ENCODE measurements around the gene KCNQ1. TPM values are rescaled to one million over a fixed set of nuclear protein-coding genes. Genes with fewer than 3 reads are reported as not detected.

Gene KCNQ1
- total and polyA plus RNA-seq, 2 of the 13 experiments (the other 11 are each of a cell fraction or from before 2014, with no cell fraction given): 0.02 to 0.08 TPM

DNA sequence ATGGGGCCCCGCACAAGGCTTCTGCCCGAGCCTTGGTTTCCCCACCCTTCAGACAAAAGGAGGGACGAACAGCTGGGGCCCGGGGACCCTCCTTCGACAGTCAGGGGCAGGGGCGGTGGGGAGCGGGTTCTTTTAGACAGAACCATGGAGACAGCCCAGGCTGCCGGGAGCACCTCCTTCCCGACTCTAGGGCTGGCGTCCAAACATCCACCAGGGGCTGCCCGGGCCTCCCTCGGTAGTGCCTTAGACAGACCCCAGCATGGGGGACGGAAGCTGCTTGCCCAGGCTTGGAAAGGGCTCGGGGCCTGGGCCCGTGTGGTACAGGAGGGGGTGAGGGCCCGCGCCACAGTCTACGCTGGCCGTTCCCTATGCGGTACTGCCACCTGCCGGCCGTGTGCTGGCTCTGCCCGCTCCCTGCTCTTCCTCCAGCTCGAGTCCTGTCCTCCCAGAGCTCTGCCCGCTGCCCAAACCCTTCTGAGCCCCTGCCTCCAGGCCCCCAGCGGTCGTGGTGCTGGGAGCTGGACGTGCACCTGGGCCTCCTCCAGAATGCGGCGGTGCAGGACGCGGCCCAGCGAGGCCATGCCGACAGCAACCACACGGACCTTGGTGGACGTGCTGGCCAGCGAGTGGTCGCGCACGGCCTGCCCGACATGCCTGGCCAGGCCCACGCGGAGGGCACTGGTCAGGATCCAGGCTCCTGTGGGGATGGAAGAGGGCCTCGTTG is 24.1 kb upstream of the KCNQ1 start (continued):
- TF ChIP-seq, protein P1, sequence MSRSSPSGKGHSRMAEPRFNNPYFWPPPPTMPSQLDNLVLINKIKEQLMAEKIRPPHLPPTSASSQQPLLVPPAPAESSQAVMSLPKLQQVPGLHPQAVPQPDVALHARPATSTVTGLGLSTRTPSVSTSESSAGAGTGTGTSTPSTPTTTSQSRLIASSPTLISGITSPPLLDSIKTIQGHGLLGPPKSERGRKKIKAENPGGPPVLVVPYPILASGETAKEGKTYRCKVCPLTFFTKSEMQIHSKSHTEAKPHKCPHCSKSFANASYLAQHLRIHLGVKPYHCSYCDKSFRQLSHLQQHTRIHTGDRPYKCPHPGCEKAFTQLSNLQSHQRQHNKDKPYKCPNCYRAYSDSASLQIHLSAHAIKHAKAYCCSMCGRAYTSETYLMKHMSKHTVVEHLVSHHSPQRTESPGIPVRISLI (CRISPR knock-in tag; IDR thresholded peaks at IDR 0.05; ENCODE audit: borderline replicate concordance): no peak
- TF ChIP-seq, protein P2, sequence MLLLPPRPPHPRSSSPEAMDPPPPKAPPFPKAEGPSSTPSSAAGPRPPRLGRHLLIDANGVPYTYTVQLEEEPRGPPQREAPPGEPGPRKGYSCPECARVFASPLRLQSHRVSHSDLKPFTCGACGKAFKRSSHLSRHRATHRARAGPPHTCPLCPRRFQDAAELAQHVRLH (CRISPR knock-in tag; IDR thresholded peaks at IDR 0.05; ENCODE audit: borderline replicate concordance, low read depth): no peak
- TF ChIP-seq ZC3H13 (CRISPR knock-in tag; IDR thresholded peaks at IDR 0.05) (no peak), ZSCAN12 (CRISPR knock-in tag; IDR thresholded peaks at IDR 0.05) (no peak), ZFP37 (CRISPR knock-in tag; IDR thresholded peaks at IDR 0.05; ENCODE audit: borderline replicate concordance) (no peak), SP4 (CRISPR knock-in tag; IDR thresholded peaks at IDR 0.05) (no peak), ZMAT3 (CRISPR knock-in tag; conservative IDR thresholded peaks at IDR 0.05) (peak; percentile 56; the same call in 1 of the 2 replicates), ZNF563 (CRISPR knock-in tag; IDR thresholded peaks at IDR 0.05) (no peak), ZNF136 (CRISPR knock-in tag; IDR thresholded peaks at IDR 0.05; ENCODE audit: low read depth) (no peak), GTF3A (CRISPR knock-in tag; conservative IDR thresholded peaks at IDR 0.05) (no peak), REXO4 (CRISPR knock-in tag; IDR thresholded peaks at IDR 0.05; ENCODE audit: borderline replicate concordance) (no peak), ATAD3A (CRISPR knock-in tag; IDR thresholded peaks at IDR 0.05) (no peak), RARG (CRISPR knock-in tag; IDR thresholded peaks at IDR 0.05; ENCODE audit: low read depth) (no peak)
- TF ChIP-seq, protein P3, sequence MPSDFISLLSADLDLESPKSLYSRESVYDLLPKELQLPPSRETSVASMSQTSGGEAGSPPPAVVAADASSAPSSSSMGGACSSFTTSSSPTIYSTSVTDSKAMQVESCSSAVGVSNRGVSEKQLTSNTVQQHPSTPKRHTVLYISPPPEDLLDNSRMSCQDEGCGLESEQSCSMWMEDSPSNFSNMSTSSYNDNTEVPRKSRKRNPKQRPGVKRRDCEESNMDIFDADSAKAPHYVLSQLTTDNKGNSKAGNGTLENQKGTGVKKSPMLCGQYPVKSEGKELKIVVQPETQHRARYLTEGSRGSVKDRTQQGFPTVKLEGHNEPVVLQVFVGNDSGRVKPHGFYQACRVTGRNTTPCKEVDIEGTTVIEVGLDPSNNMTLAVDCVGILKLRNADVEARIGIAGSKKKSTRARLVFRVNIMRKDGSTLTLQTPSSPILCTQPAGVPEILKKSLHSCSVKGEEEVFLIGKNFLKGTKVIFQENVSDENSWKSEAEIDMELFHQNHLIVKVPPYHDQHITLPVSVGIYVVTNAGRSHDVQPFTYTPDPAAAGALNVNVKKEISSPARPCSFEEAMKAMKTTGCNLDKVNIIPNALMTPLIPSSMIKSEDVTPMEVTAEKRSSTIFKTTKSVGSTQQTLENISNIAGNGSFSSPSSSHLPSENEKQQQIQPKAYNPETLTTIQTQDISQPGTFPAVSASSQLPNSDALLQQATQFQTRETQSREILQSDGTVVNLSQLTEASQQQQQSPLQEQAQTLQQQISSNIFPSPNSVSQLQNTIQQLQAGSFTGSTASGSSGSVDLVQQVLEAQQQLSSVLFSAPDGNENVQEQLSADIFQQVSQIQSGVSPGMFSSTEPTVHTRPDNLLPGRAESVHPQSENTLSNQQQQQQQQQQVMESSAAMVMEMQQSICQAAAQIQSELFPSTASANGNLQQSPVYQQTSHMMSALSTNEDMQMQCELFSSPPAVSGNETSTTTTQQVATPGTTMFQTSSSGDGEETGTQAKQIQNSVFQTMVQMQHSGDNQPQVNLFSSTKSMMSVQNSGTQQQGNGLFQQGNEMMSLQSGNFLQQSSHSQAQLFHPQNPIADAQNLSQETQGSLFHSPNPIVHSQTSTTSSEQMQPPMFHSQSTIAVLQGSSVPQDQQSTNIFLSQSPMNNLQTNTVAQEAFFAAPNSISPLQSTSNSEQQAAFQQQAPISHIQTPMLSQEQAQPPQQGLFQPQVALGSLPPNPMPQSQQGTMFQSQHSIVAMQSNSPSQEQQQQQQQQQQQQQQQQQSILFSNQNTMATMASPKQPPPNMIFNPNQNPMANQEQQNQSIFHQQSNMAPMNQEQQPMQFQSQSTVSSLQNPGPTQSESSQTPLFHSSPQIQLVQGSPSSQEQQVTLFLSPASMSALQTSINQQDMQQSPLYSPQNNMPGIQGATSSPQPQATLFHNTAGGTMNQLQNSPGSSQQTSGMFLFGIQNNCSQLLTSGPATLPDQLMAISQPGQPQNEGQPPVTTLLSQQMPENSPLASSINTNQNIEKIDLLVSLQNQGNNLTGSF (CRISPR knock-in tag; IDR thresholded peaks at IDR 0.05): no peak
- TF ChIP-seq, protein P4, sequence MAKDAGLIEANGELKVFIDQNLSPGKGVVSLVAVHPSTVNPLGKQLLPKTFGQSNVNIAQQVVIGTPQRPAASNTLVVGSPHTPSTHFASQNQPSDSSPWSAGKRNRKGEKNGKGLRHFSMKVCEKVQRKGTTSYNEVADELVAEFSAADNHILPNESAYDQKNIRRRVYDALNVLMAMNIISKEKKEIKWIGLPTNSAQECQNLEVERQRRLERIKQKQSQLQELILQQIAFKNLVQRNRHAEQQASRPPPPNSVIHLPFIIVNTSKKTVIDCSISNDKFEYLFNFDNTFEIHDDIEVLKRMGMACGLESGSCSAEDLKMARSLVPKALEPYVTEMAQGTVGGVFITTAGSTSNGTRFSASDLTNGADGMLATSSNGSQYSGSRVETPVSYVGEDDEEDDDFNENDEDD (CRISPR knock-in tag; IDR thresholded peaks at IDR 0.05; ENCODE audit: borderline replicate concordance): no peak
- TF ChIP-seq, protein P5, sequence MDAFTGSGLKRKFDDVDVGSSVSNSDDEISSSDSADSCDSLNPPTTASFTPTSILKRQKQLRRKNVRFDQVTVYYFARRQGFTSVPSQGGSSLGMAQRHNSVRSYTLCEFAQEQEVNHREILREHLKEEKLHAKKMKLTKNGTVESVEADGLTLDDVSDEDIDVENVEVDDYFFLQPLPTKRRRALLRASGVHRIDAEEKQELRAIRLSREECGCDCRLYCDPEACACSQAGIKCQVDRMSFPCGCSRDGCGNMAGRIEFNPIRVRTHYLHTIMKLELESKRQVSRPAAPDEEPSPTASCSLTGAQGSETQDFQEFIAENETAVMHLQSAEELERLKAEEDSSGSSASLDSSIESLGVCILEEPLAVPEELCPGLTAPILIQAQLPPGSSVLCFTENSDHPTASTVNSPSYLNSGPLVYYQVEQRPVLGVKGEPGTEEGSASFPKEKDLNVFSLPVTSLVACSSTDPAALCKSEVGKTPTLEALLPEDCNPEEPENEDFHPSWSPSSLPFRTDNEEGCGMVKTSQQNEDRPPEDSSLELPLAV (CRISPR knock-in tag; conservative IDR thresholded peaks at IDR 0.05; ENCODE audit: low read depth): no peak
- TF ChIP-seq, protein P6, sequence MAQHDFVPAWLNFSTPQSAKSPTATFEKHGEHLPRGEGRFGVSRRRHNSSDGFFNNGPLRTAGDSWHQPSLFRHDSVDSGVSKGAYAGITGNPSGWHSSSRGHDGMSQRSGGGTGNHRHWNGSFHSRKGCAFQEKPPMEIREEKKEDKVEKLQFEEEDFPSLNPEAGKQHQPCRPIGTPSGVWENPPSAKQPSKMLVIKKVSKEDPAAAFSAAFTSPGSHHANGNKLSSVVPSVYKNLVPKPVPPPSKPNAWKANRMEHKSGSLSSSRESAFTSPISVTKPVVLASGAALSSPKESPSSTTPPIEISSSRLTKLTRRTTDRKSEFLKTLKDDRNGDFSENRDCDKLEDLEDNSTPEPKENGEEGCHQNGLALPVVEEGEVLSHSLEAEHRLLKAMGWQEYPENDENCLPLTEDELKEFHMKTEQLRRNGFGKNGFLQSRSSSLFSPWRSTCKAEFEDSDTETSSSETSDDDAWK (CRISPR knock-in tag; IDR thresholded peaks at IDR 0.05): no peak
- TF ChIP-seq, protein P7, sequence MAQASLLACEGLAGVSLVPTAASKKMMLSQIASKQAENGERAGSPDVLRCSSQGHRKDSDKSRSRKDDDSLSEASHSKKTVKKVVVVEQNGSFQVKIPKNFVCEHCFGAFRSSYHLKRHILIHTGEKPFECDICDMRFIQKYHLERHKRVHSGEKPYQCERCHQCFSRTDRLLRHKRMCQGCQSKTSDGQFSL (CRISPR knock-in tag; IDR thresholded peaks at IDR 0.05): peak; percentile 61; the same call in 1 of the 2 replicates

Data from HepG2 (cell line).